HepG2 (cell line): Measurements from ENCODE around the gene RERE. TPM values are rescaled to one million over a fixed set of nuclear protein-coding genes. Genes with fewer than 3 reads are reported as not detected.

Experiments used
- BCL6 ChIP-seq: IDR thresholded peaks from 2 replicates; pipeline ENCODE4 v1.6.1; 2016; ENCODE audit warnings: missing genetic modification reagents, missing compliant biosample characterization
- CBX5 ChIP-seq: sonication (generic); formaldehyde crosslinking; IDR thresholded peaks from 2 replicates; pipeline ENCODE4 v1.4.0; 2020; ENCODE audit warnings: missing genetic modification reagents, borderline replicate concordance
- CCAR2 ChIP-seq: fragments of 200-400 bp; formaldehyde crosslinking; optimal IDR thresholded peaks from 2 replicates; pipeline ENCODE3; 2018; ENCODE audit warnings: low read depth, mild to moderate bottlenecking, low read length, moderate library complexity
- ESRRA ChIP-seq: sonication (generic); formaldehyde crosslinking; IDR thresholded peaks from 2 replicates; pipeline ENCODE4 v1.5.1; 2020; ENCODE audit warnings: mild to moderate bottlenecking, low read depth, missing genetic modification reagents
- IKZF4 ChIP-seq: sonication (generic); formaldehyde crosslinking; IDR thresholded peaks from 2 replicates; pipeline ENCODE4 v1.5.1; 2020; ENCODE audit warnings: borderline replicate concordance, mild to moderate bottlenecking, low read depth, missing genetic modification reagents; ENCODE audit errors: not compliant biosample characterization
- KDM2A ChIP-seq: sonication (generic); formaldehyde crosslinking; IDR thresholded peaks from 2 replicates; pipeline ENCODE4 v1.4.0; 2020; ENCODE audit warnings: low read depth, missing genetic modification reagents, borderline replicate concordance
- KMT2A ChIP-seq: sonication (generic); formaldehyde crosslinking; IDR thresholded peaks from 2 replicates; pipeline ENCODE4 v1.4.0; 2020; ENCODE audit warnings: missing genetic modification reagents
- MATR3 ChIP-seq: sonication (generic); formaldehyde crosslinking; IDR thresholded peaks from 2 replicates; pipeline ENCODE4 v1.4.0; 2020; ENCODE audit warnings: missing genetic modification reagents
- MYC ChIP-seq: sonication (generic); formaldehyde crosslinking; IDR thresholded peaks from 2 replicates; pipeline ENCODE4 v1.9.0; 2021; ENCODE audit warnings: missing genetic modification reagents, borderline replicate concordance
- PRDM15 ChIP-seq: sonication (generic); formaldehyde crosslinking; IDR thresholded peaks from 2 replicates; pipeline ENCODE4 v1.4.0; 2020; ENCODE audit warnings: missing genetic modification reagents
- SRSF1 ChIP-seq: fragments of 200-400 bp; formaldehyde crosslinking; optimal IDR thresholded peaks from 2 replicates; pipeline ENCODE3; 2017; ENCODE audit warnings: mild to moderate bottlenecking, low read depth, low read length, moderate library complexity
- TRIM24 ChIP-seq: sonication (generic); formaldehyde crosslinking; IDR thresholded peaks from 2 replicates; pipeline ENCODE4 v1.8.0; 2022; ENCODE audit warnings: mild to moderate bottlenecking, missing genetic modification reagents
- ZBTB4 ChIP-seq: sonication (generic); formaldehyde crosslinking; IDR thresholded peaks from 2 replicates; pipeline ENCODE4 v1.4.0; 2020; ENCODE audit warnings: missing genetic modification reagents, mild to moderate bottlenecking, borderline replicate concordance
- ZFAT ChIP-seq: sonication (generic); formaldehyde crosslinking; conservative IDR thresholded peaks from 2 replicates; pipeline ENCODE4 v1.8.1; 2023; ENCODE audit warnings: missing genetic modification reagents, inconsistent platforms
- ZFP1 ChIP-seq: IDR thresholded peaks from 2 replicates; pipeline ENCODE4 v1.6.1; 2016
- ZFX ChIP-seq: sonication (generic); formaldehyde crosslinking; IDR thresholded peaks from 2 replicates; pipeline ENCODE4 v1.4.0; 2020; ENCODE audit warnings: mild to moderate bottlenecking, low read depth, missing genetic modification reagents, moderate library complexity
- ZMYM2 ChIP-seq: sonication (generic); formaldehyde crosslinking; IDR thresholded peaks from 2 replicates; pipeline ENCODE4 v1.8.0; 2022; ENCODE audit warnings: mild to moderate bottlenecking, missing genetic modification reagents
- ZNF550 ChIP-seq: sonication (generic); formaldehyde crosslinking; IDR thresholded peaks from 2 replicates; pipeline ENCODE4 v1.4.0; 2020; ENCODE audit warnings: mild to moderate bottlenecking, missing genetic modification reagents, borderline replicate concordance
- ZNF652 ChIP-seq: IDR thresholded peaks from 2 replicates; pipeline ENCODE4 v1.6.1; 2016; ENCODE audit warnings: low read depth, borderline replicate concordance
- ZNF775 ChIP-seq: sonication (generic); formaldehyde crosslinking; IDR thresholded peaks from 2 replicates; pipeline ENCODE4 v1.4.0; 2020; ENCODE audit warnings: missing genetic modification reagents, mild to moderate bottlenecking, moderate library complexity, borderline replicate concordance
- ZNF776 ChIP-seq: sonication (generic); formaldehyde crosslinking; IDR thresholded peaks from 2 replicates; pipeline ENCODE4 v1.4.0; 2020; ENCODE audit warnings: mild to moderate bottlenecking, missing genetic modification reagents
- polyA plus RNA-seq, 8 experiments: library from polyadenylated mRNA; depleted of rRNA in 3 of 8; stranded (reverse) in 7 of 8; unstranded in 1 of 8; fragments of >200 nt; fragmentation: Illumina TruSeq in 4 of 8; extraction: Trizol in 4 of 8; gene quantifications; 2 replicates each; pipeline versions ENCODE4 v1.2.1 to v1.2.3, GENCODE V29; 2011 to 2016; ENCODE audit warnings: low read depth in 4 of 8, missing spikeins in 1 of 8, mixed read lengths in 1 of 8; ENCODE audit not compliant: insufficient read depth in 1 of 8
- total RNA-seq, 5 experiments: library from RNA; depleted of rRNA; stranded (reverse); fragments of >200 nt; fragmentation: Illumina TruSeq; extraction: Trizol; gene quantifications; 2 replicates each; pipeline ENCODE4 v1.2.3, GENCODE V29; 2016; ENCODE audit warnings: low read depth in 1 of 5

The RERE gene
- total and polyA plus RNA-seq, 2 of the 13 experiments (the other 11 are each of a cell fraction or from before 2014, with no cell fraction given): 18.3 to 21.9 TPM

- no peak for TF ChIP-seq ZNF776 (CRISPR knock-in tag)
- TF ChIP-seq ZFX (CRISPR knock-in tag): peak; percentile 37; the same call in 1 of the 2 replicates
- TF ChIP-seq TRIM24 (CRISPR knock-in tag): no peak
- no peak for TF ChIP-seq SRSF1
- no peak for TF ChIP-seq ZFAT (CRISPR knock-in tag)
- no peak for TF ChIP-seq ZNF550 (CRISPR knock-in tag)
- no peak for TF ChIP-seq CCAR2
- TF ChIP-seq ZNF652 (CRISPR knock-in tag): no peak
- TF ChIP-seq ZNF775 (CRISPR knock-in tag): no peak
- peak; percentile 55 for TF ChIP-seq IKZF4 (CRISPR knock-in tag)
- no peak for TF ChIP-seq ZBTB4 (CRISPR knock-in tag)
- no peak for TF ChIP-seq BCL6
- no peak for TF ChIP-seq ZMYM2 (CRISPR knock-in tag)
- no peak for TF ChIP-seq ZFP1
- TF ChIP-seq MYC (CRISPR knock-in tag): peak; percentile 25; the same call in 1 of the 2 replicates
- 0 out of 2 replicates have a peak, but pooled peaks have one; percentile 53 for TF ChIP-seq CBX5
- no peak for TF ChIP-seq ESRRA (CRISPR knock-in tag)
- no peak for TF ChIP-seq MATR3 (CRISPR knock-in tag)
- peak; percentile 70; the same call in 1 of the 2 replicates for TF ChIP-seq KDM2A (CRISPR knock-in tag)
- no peak for TF ChIP-seq KMT2A (CRISPR knock-in tag)
- TF ChIP-seq PRDM15 (CRISPR knock-in tag): peak; percentile 60; the same call in 1 of the 2 replicates
These were observed 502.8 kb downstream of the RERE start (continued) for GRCh38 chr1:8314346-8315280.
